ELF-1 (cell line): Measurements from ENCODE around the gene RIPPLY3.
"Not testable (repeated sequence)": the region's sequence is repeated elsewhere in the genome, so short reads cannot be mapped to it uniquely, and the experiment has no call there.

Experiments
- DNase-seq: peaks from one replicate; pipeline ENCODE4 v3.0.0-alpha.2; 2016; ENCODE audit warnings: low read depth, low spot score

RIPPLY3 gene

GRCh38 chr21:36981049-36981391 is 25.5 kb upstream of the RIPPLY3 start:
- DNase-seq = no peak

GRCh38 chr21:36981977-36982700 is 24.4 kb upstream of the RIPPLY3 start:
- DNase-seq = no peak

GRCh38 chr21:36985751-36986594 is 20.5 kb upstream of the RIPPLY3 start:
- no peak for DNase-seq

GRCh38 chr21:36987845-36988244 is 18.7 kb upstream of the RIPPLY3 start:
- no peak for DNase-seq

GRCh38 chr21:36988536-36988935 is 18.0 kb upstream of the RIPPLY3 start:
- no peak for DNase-seq

- not testable (repeated sequence) for DNase-seq
Measured at GRCh38 chr21:36989199-36989698, 17.3 kb upstream of the RIPPLY3 start.

- peak; percentile 93 for DNase-seq
Measured at GRCh38 chr21:36989699-36990507, 16.6 kb upstream of the RIPPLY3 start.

- DNase-seq = peak; percentile 45
Measured at GRCh38 chr21:36990508-36991205, 15.8 kb upstream of the RIPPLY3 start.

- peak; percentile 69 for DNase-seq
Measured at GRCh38 chr21:36992671-36993070, 13.8 kb upstream of the RIPPLY3 start.

- DNase-seq = peak; percentile 88
Measured at GRCh38 chr21:36994501-36995158, 11.9 kb upstream of the RIPPLY3 start.

GRCh38 chr21:36995285-36995684 is 11.2 kb upstream of the RIPPLY3 start:
- DNase-seq = not testable (repeated sequence)

- no peak for DNase-seq
Measured at GRCh38 chr21:36999131-36999898, 7.2 kb upstream of the RIPPLY3 start.

GRCh38 chr21:37000381-37000780 is 6.1 kb upstream of the RIPPLY3 start:
- DNase-seq = no peak

- no peak for DNase-seq
Measured at GRCh38 chr21:37001441-37001840, 5.1 kb upstream of the RIPPLY3 start.

- DNase-seq = not testable (repeated sequence)
Measured at GRCh38 chr21:37002851-37003250, 3.7 kb upstream of the RIPPLY3 start.

GRCh38 chr21:37003917-37004316 is 2.6 kb upstream of the RIPPLY3 start:
- not testable (repeated sequence) for DNase-seq

- peak; percentile 34 for DNase-seq
Measured at GRCh38 chr21:37005548-37006485, 685 bp upstream of the RIPPLY3 start.

GRCh38 chr21:37008724-37009123 is 2.2 kb downstream of the RIPPLY3 start:
- DNase-seq = no peak
